Keratinocyte (primary cell): Measurements from ENCODE around the gene TAF9. TPM values are rescaled to one million over a fixed set of nuclear protein-coding genes. Genes with fewer than 3 reads are reported as not detected.

Source experiments
- DNase-seq: peaks from one replicate; pipeline ENCODE4 v3.0.0-alpha.2; 2011; ENCODE audit warnings: low read depth, missing footprints, low spot score
- FAIRE-seq: peaks from 2 replicates; lab custom pipeline; 2011; peaks lifted over from hg19 to GRCh38; lab: Jason Lieb, UNC
- H2AFZ ChIP-seq: 2 replicates; pipeline ENCODE4 v1.6.0; 2012; ENCODE audit warnings: low read length, control low read depth, inconsistent platforms; ENCODE audit not compliant: control insufficient read depth
- H3K27ac ChIP-seq: 2 replicates; pipeline ENCODE4 v1.5.1; 2011; ENCODE audit warnings: low read length; ENCODE audit not compliant: control insufficient read depth, insufficient read depth
- H3K27me3 ChIP-seq: 3 replicates; pipeline ENCODE4 v1.6.0; 2011; ENCODE audit warnings: low read length; ENCODE audit not compliant: control insufficient read depth, insufficient read depth; ENCODE audit errors: extremely low read depth
- H3K36me3 ChIP-seq, 2 experiments: 2 replicates in 1 of 2; 3 replicates in 1 of 2; pipeline ENCODE4 v1.5.1; 2011; ENCODE audit warnings: low read length in 2 of 2, mild to moderate bottlenecking in 1 of 2; ENCODE audit not compliant: control insufficient read depth in 2 of 2, insufficient read depth in 2 of 2; ENCODE audit errors: extremely low read depth in 1 of 2
- H3K4me1 ChIP-seq: 3 replicates; pipeline ENCODE4 v1.5.1; 2011; ENCODE audit warnings: low read length; ENCODE audit not compliant: control insufficient read depth, insufficient read depth; ENCODE audit errors: extremely low read depth
- H3K4me2 ChIP-seq: 3 replicates; pipeline ENCODE4 v1.6.0; 2011; ENCODE audit warnings: low read depth, low read length; ENCODE audit not compliant: control insufficient read depth, insufficient read depth; ENCODE audit errors: extremely low read depth
- H3K4me3 ChIP-seq, 3 experiments: fragments of 200-600 bp in 1 of 3; sonication (generic) in 1 of 3; 2 replicates in 2 of 3; 3 replicates in 1 of 3; pipeline ENCODE4 v1.5.1; 2011 to 2016; ENCODE audit warnings: low read length in 3 of 3, mild to moderate bottlenecking in 3 of 3, control low read depth in 2 of 3, inconsistent platforms in 1 of 3, low read depth in 1 of 3, mixed read lengths in 1 of 3, mixed run types in 1 of 3, moderate library complexity in 1 of 3; ENCODE audit not compliant: control insufficient read depth in 2 of 3, insufficient read depth in 2 of 3; ENCODE audit errors: extremely low read depth in 1 of 3
- H3K79me2 ChIP-seq: 2 replicates; pipeline ENCODE4 v1.6.0; 2012; ENCODE audit warnings: low read length; ENCODE audit not compliant: control insufficient read depth, insufficient read depth
- H3K9ac ChIP-seq: 3 replicates; pipeline ENCODE4 v1.6.0; 2011; ENCODE audit warnings: low read length; ENCODE audit not compliant: control insufficient read depth, insufficient read depth; ENCODE audit errors: extremely low read depth
- H3K9me1 ChIP-seq: 3 replicates; pipeline ENCODE4 v1.6.0; 2011; ENCODE audit warnings: low read length; ENCODE audit not compliant: control insufficient read depth, insufficient read depth; ENCODE audit errors: extremely low read depth
- H3K9me3 ChIP-seq: 2 replicates; pipeline ENCODE4 v1.5.1; 2012; ENCODE audit warnings: low read depth, low read length; ENCODE audit not compliant: control insufficient read depth
- H4K20me1 ChIP-seq: 3 replicates; pipeline ENCODE4 v1.6.0; 2011; ENCODE audit warnings: low read length; ENCODE audit not compliant: control insufficient read depth, insufficient read depth; ENCODE audit errors: extremely low read depth
- CTCF ChIP-seq, 3 experiments: IDR thresholded peaks in 1 of 3; conservative IDR thresholded peaks in 1 of 3; optimal IDR thresholded peaks in 1 of 3; 2 replicates in 2 of 3; 3 replicates in 1 of 3; pipeline versions ENCODE3 to v1.5.1; 2011; ENCODE audit warnings: low read length in 3 of 3, mild to moderate bottlenecking in 3 of 3, moderate library complexity in 2 of 3, control low read depth in 1 of 3, inconsistent platforms in 1 of 3; ENCODE audit not compliant: insufficient read depth in 2 of 3; ENCODE audit errors: extremely low read depth in 1 of 3
- EZH2 ChIP-seq: IDR thresholded peaks from one replicate; pipeline ENCODE4 v1.6.1; 2012; ENCODE audit warnings: inconsistent platforms, mild to moderate bottlenecking, low read length, moderate library complexity
- dilution Hi-C: fragments of 300-500 bp; cut with MboI; formaldehyde crosslinking; loops from one replicate; pipeline ENCODE4 v1.7.0; 2020; ENCODE audit warnings: low sequenced_read_pairs; ENCODE audit not compliant: extremely low pct_ligation_motif_present
- polyA plus RNA-seq, 5 experiments: library from polyadenylated mRNA; depleted of rRNA in 3 of 5; stranded (reverse) in 3 of 5; stranded (forward) in 1 of 5; unstranded in 1 of 5; fragments of >200 nt; gene quantifications; 1 replicate in 1 of 5; 2 replicates in 3 of 5; 3 replicates in 1 of 5; pipeline versions ENCODE4 v1.2.1 to v1.2.3, GENCODE V29; 2011 to 2012; ENCODE audit warnings: missing spikeins in 2 of 5, low read depth in 1 of 5, low replicate concordance in 1 of 5

The TAF9 gene
- polyA plus RNA-seq, 1 donor (not counting 4 experiments of a cell fraction or from before 2014, with no cell fraction given) = 237 TPM

- FAIRE-seq = no peak
- dilution Hi-C loops = no loop called here
- TF ChIP-seq CTCF (optimal IDR thresholded peaks at IDR 0.05 in 1 of 3, IDR thresholded peaks at IDR 0.05 in 1 of 3, conservative IDR thresholded peaks at IDR 0.05 in 1 of 3; ENCODE audit: extremely low read depth in 1 of 3, insufficient read depth in 2 of 3, low read length in 3 of 3) (no peak), EZH2 (no peak)
- Histone ChIP-seq H3K4me1 (peaks cover 11% of the 10 kb centered on the region), H3K4me2 (peak overlapping the region; percentile 90), H4K20me1 (no peaks in the 10 kb centered on the region), H3K9me3 (no peaks in the 10 kb centered on the region), H2AFZ (peak overlapping the region; percentile 86), H3K27me3 (no peaks in the 10 kb centered on the region), H3K9me1 (no peaks in the 10 kb centered on the region), H3K4me3 (peak overlapping the region; percentile 66 to 86 (median 76)), H3K9ac (peak overlapping the region; percentile 95), H3K27ac (peak overlapping the region; percentile 91), H3K79me2 (peaks cover 27% of the 10 kb centered on the region), H3K36me3 (peaks cover 3 to 8% of the 10 kb centered on the region in 2 experiments)
- DNase-seq = no peak
Observed at GRCh38 chr5:69415584-69415958, 46.3 kb upstream of the TAF9 start.

GRCh38 chr5:69414885-69415583 is 45.7 kb upstream of the TAF9 start, which contains the start of gene MARVELD2:
TSS of gene MARVELD2 (plus strand) at chr5:69415116. CDS start at chr5:69419386, 4,270 bp downstream.
- dilution Hi-C loops = no loop called here
- Histone ChIP-seq H4K20me1 (no peaks in the 10 kb centered on the region), H3K36me3 (peaks cover 3 to 5% of the 10 kb centered on the region in 2 experiments), H3K9ac (peak within 1 kb of the TSS; percentile 95), H3K79me2 (peaks cover 21% of the 10 kb centered on the region), H3K27me3 (no peaks in the 10 kb centered on the region), H3K4me2 (peak within 1 kb of the TSS; percentile 90), H3K4me3 (peak within 1 kb of the TSS; percentile 66 to 86 (median 76)), H3K9me3 (no peaks in the 10 kb centered on the region), H2AFZ (peak within 1 kb of the TSS; percentile 86), H3K27ac (peak within 1 kb of the TSS; percentile 91), H3K9me1 (no peaks in the 10 kb centered on the region), H3K4me1 (peaks cover 11% of the 10 kb centered on the region)
- peak; percentile 32 for DNase-seq
- TF ChIP-seq EZH2 (no peak), CTCF (optimal IDR thresholded peaks at IDR 0.05 in 1 of 3, IDR thresholded peaks at IDR 0.05 in 1 of 3, conservative IDR thresholded peaks at IDR 0.05 in 1 of 3; ENCODE audit: extremely low read depth in 1 of 3, insufficient read depth in 2 of 3, low read length in 3 of 3) (peak; percentile 21 to 69 (median 58))
- FAIRE-seq = peak; percentile 13
